GM18951 (cell line): ENCODE measurements around the gene LIMCH1.
"Not testable (repeated sequence)": the region's sequence is repeated elsewhere in the genome, so short reads cannot be mapped to it uniquely, and the experiment has no call there.

Experiments used
- POLR2A ChIP-seq: IDR thresholded peaks from 4 replicates; pipeline ENCODE4 v1.6.1; 2011; ENCODE audit warnings: mild to moderate bottlenecking; ENCODE audit not compliant: insufficient read length, insufficient read depth; ENCODE audit errors: extremely low read depth
- in situ Hi-C: fragments of 300-500 bp; cut with MboI; formaldehyde crosslinking; loops from one replicate; pipeline ENCODE4 v1.12.0; 2022; ENCODE audit warnings: low sequenced_read_pairs, mixed read lengths, inconsistent platforms; ENCODE audit not compliant: unreplicated experiment

Gene LIMCH1

GRCh38 chr4:41679991-41680390 is 142.0 kb downstream of the LIMCH1 start:
- in situ Hi-C loops = no loop called here

GRCh38 chr4:41681054-41681453 is 143.1 kb downstream of the LIMCH1 start:
- in situ Hi-C loops = no loop called here
- no peak for TF ChIP-seq POLR2A

More at GRCh38 chr4:41679991-41680390, 142.0 kb downstream of the LIMCH1 start:
- TF ChIP-seq POLR2A = no peak

GRCh38 chr4:41683326-41683725 is 145.4 kb downstream of the LIMCH1 start:
- in situ Hi-C loops = no loop called here
- no peak for TF ChIP-seq POLR2A

GRCh38 chr4:41686893-41687292 is 148.9 kb downstream of the LIMCH1 start:
- TF ChIP-seq POLR2A = no peak

GRCh38 chr4:41687971-41688370 is 150.0 kb downstream of the LIMCH1 start:
- in situ Hi-C loops = no loop called here
- no peak for TF ChIP-seq POLR2A

More at GRCh38 chr4:41686893-41687292, 148.9 kb downstream of the LIMCH1 start:
- in situ Hi-C loops = no loop called here

GRCh38 chr4:41692717-41693345 is 154.9 kb downstream of the LIMCH1 start:
- TF ChIP-seq POLR2A = no peak
- in situ Hi-C loops = loop anchor here (5.0 kb wide), 1 partner anchor 194 kb away; no protein-coding TSS in a partner anchor

- no peak for TF ChIP-seq POLR2A
Measured at GRCh38 chr4:41693629-41694028, 155.7 kb downstream of the LIMCH1 start.

GRCh38 chr4:41696131-41696530 is 158.2 kb downstream of the LIMCH1 start:
- no peak for TF ChIP-seq POLR2A
- in situ Hi-C loops = no loop called here

More at GRCh38 chr4:41693629-41694028, 155.7 kb downstream of the LIMCH1 start:
- in situ Hi-C loops = loop anchor here (5.0 kb wide), 1 partner anchor 194 kb away; no protein-coding TSS in a partner anchor

GRCh38 chr4:41696763-41697162 is 158.8 kb downstream of the LIMCH1 start:
- TF ChIP-seq POLR2A = no peak
- in situ Hi-C loops = no loop called here

GRCh38 chr4:41701983-41702382 is 164.0 kb downstream of the LIMCH1 start:
- TF ChIP-seq POLR2A = no peak
- in situ Hi-C loops = no loop called here

GRCh38 chr4:41702770-41703169 is 164.8 kb downstream of the LIMCH1 start:
- in situ Hi-C loops = no loop called here

GRCh38 chr4:41703785-41704184 is 165.8 kb downstream of the LIMCH1 start:
- no peak for TF ChIP-seq POLR2A
- in situ Hi-C loops = no loop called here

More at GRCh38 chr4:41702770-41703169, 164.8 kb downstream of the LIMCH1 start:
- no peak for TF ChIP-seq POLR2A

GRCh38 chr4:41709844-41710481 is 172.0 kb downstream of the LIMCH1 start:
- in situ Hi-C loops = no loop called here
- no peak for TF ChIP-seq POLR2A

GRCh38 chr4:41711654-41712053 is 173.7 kb downstream of the LIMCH1 start:
- in situ Hi-C loops = not testable (repeated sequence)

GRCh38 chr4:41712425-41712824 is 174.5 kb downstream of the LIMCH1 start:
- no peak for TF ChIP-seq POLR2A
- in situ Hi-C loops = no loop called here

GRCh38 chr4:41713768-41714167 is 175.8 kb downstream of the LIMCH1 start:
- in situ Hi-C loops = no loop called here
- no peak for TF ChIP-seq POLR2A
